ENCODE measurements around the gene ZNF780B.
"Not testable (repeated sequence)": the region's sequence is repeated elsewhere in the genome, so short reads cannot be mapped to it uniquely, and the experiment has no call there.

Gene ZNF780B

GRCh38 chr19:40038047-40038446 lies 18.0 kb downstream of the ZNF780B start:
- not testable (repeated sequence) for DNase-seq (ENCODE audit: low read depth in 2 of 2, low spot score in 1 of 2)

DNA sequence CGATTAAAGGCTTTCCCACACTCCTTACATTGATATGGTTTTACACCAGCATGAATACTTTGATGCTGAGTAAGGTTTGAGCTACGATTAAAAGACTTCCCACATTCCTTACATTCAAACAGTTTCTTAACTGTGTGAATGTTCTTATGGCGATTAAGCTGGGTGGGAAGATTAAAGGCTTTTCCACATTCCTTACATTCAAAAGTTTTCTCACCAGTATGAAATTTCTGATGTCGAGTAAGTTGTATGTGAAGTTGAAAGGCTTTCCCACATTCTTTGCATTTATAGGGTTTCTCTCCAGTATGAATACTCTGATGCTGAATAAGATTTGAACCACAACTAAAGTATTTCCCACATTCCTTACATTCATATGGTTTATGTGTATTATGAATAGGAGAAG lies 20.0 kb downstream of the ZNF780B start:
- no peak for DNase-seq (ENCODE audit: low read depth in 2 of 2, low spot score in 1 of 2)

DNA sequence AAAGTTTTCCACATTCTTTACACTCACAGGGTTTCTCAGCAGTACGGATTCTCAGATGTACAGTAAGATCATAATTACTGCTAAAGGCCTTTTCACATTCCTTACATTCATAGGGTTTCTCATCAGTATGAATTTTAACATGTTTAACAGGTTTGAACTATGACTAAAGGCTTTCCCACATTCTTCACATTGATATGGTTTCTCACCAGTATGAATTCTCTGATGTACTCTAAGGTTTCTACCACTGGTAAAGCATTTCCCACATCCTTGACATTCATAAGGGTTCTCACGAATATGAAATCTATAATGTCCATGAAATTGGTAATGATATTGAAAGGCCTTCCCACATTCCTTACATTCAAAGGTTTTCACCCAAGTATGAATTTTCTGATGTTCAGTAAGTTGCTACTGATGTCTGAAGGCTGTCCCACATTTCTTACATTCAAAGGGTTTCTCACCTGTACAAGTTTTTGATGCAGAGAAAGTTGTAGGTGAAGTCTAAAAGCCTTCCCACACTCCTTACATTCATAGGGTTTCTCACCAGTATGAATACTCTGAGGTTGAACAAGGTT lies 22.0 kb downstream of the ZNF780B start:
- DNase-seq (ENCODE audit: low read depth in 2 of 2, low spot score in 1 of 2), result no peak

DNA sequence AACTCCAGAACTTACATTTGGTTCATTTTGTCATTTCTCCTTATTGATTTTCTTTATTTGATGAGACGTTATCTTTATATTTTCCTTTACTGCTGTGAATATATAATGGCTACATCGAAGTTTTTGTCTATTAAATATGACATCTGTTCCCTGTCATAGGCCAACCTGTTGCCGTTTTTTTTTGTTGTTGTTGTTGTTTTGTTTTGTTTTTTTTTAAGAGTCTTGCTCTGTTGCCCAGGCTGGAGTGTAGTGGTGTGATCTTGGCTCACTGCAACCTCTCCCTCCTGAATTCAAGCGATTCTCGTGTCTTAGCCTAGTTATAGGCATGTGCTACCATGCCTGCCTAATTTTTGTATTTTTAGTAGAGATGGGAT lies 29.4 kb downstream of the ZNF780B start:
- DNase-seq (ENCODE audit: low read depth in 2 of 2, low spot score in 1 of 2), result no peak

GRCh38 chr19:40025938-40026596 lies 30.0 kb downstream of the ZNF780B start:
- no peak for DNase-seq (ENCODE audit: low read depth in 2 of 2, low spot score in 1 of 2)

GRCh38 chr19:40023969-40024368 lies 32.1 kb downstream of the ZNF780B start:
- DNase-seq (ENCODE audit: low read depth in 2 of 2, low spot score in 1 of 2), result no peak

DNA sequence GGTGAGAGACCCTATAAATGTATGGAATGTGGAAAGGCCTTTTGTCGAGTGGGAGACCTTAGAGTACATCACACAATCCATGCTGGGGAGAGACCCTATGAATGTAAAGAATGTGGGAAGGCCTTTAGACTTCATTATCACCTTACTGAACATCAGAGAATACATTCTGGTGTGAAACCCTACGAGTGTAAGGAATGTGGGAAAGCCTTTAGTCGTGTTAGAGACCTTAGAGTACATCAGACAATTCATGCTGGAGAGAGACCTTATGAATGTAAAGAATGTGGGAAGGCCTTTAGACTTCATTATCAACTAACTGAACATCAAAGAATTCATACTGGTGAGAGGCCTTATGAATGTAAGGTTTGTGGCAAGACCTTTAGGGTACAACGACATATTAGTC lies 42.0 kb downstream of the ZNF780B start:
- DNase-seq (ENCODE audit: low read depth in 2 of 2, low spot score in 1 of 2), result no peak

GRCh38 chr19:40009674-40010073 lies 46.4 kb downstream of the ZNF780B start:
- no peak for DNase-seq (ENCODE audit: low read depth in 2 of 2, low spot score in 1 of 2)

GRCh38 chr19:40006273-40006691 lies 49.7 kb downstream of the ZNF780B start:
- no peak for DNase-seq (ENCODE audit: low read depth in 2 of 2, low spot score in 1 of 2)

DNA sequence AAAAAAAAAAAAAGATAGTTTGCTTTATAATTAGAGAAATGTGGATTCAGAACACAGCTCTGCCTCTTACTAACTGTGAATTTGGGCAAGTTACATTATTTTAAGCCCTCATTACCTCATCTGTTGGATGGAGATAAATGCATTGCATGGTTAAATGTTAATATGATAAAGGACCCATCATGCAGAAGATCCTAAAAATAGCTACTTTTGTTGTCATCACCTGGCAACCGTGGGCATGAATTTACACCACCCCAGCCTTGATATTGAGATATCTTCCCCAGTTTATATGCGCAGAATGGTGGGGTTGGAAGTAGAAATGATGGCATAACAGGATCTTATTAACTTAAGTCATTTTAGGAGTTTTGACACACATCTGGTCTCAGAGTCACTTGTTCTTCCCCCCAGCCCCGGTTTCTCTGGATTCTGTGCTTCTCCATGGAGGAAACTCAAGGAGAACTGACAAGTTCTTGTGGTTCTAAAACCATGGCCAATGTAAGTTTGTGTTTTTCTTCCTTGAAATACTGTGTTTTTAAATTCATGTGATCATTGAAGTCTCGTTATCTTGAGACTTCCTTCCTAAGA lies 50.2 kb downstream of the ZNF780B start:
- DNase-seq (ENCODE audit: low read depth in 2 of 2, low spot score in 1 of 2), result no peak

- no peak for DNase-seq (ENCODE audit: low read depth in 2 of 2, low spot score in 1 of 2)
Measured at GRCh38 chr19:39998501-39998900, 57.5 kb downstream of the ZNF780B start.

- DNase-seq (ENCODE audit: low read depth in 2 of 2, low spot score in 1 of 2), result no peak
Measured at GRCh38 chr19:39997638-39998216, 58.3 kb downstream of the ZNF780B start.

- DNase-seq (ENCODE audit: low read depth in 2 of 2, low spot score in 1 of 2), result peak; percentile 78 to 86
Measured at GRCh38 chr19:39996811-39997637, 59.0 kb downstream of the ZNF780B start, which contains the start of gene ZNF546. Gene ZNF546, plus strand, starts transcription at chr19:39997060. Its CDS starts 1,267 bp downstream, at chr19:39998327.

DNA sequence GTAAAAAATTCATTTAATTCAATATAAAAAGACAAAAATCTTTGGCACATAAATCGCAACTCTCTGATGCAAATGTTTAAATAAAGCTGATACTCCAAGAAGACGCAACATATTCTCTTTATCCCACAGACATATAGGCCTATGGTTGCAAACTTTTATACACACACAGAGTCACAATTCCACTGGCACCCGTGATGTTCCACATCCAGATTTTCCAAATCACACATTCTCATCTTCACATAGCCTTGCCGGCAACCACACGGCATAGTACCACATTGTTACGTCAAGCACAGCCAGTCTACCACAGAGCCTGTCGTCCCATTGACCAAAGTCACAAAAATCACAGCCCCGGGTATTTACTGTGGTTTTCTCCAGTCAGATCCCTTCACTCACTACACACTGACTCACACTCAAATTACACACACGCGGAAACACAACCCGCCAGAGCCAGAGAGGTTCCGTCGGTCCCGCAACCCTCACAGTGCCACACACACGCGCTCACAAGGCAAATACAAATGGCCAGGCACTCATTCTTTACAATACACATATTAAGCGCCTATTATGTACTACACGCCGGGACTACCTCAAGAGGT lies 59.7 kb downstream of the ZNF780B start:
- no peak for DNase-seq (ENCODE audit: low read depth in 2 of 2, low spot score in 1 of 2)

DNA sequence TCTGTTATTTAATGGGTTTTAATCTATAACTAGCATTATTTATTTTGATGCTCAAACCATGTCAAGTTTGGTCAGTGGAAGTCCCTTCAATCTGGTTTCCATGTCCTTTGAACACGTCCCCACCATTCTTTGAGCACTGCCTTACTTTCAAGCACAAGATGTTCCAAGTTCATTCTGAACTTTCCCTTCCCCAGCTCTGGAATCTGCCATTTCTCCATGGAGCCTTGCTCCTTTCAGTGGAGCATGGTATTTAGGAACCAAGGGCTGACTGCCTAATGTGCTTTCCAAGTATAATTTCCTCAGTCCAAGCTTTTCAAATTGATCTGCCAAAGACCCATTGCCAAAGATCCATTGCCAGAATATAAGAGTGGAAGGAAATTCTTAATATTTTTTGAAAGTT lies 60.2 kb downstream of the ZNF780B start:
- no peak for DNase-seq (ENCODE audit: low read depth in 2 of 2, low spot score in 1 of 2)

DNA sequence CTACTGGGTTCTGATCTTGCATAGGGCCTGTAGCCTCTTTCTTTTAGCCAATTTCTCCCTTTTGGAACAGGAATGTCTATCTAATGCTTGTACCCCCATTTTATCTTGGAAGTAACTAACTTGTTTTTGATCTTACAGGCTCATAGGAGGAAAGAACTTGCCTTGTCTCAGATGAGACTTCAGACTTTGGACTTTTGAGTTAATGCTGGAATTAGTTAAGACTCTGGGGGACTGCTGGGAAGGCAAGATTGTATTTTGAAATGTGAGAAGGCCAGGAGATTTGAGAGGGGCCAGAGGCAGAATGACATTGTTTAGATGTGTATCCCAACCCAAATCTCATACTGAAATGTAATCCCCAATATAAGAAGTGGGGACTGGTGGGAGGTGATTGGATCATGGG lies 61.7 kb downstream of the ZNF780B start:
- no peak for DNase-seq (ENCODE audit: low read depth in 2 of 2, low spot score in 1 of 2)

DNA sequence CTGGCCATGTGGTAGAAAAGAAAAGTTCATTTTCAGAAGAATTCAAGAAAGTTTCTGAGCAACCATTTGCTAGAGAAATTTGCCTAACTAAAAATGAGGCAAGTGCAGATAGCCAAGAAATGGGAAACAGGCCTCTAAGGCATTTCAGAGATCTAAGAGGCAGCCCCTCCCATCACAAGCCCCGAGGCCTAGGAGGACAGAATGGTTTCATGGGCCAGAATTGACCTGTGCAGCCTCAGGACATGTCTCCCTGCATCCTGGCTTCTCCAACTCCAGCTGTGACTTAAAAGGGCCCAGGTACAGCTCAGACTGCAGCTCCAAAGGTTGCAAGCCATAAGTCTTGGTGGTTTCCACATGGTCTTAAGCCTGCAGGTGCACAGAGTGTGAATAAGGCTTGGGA lies 62.4 kb downstream of the ZNF780B start:
- DNase-seq (ENCODE audit: low read depth in 2 of 2, low spot score in 1 of 2), result no peak

DNA sequence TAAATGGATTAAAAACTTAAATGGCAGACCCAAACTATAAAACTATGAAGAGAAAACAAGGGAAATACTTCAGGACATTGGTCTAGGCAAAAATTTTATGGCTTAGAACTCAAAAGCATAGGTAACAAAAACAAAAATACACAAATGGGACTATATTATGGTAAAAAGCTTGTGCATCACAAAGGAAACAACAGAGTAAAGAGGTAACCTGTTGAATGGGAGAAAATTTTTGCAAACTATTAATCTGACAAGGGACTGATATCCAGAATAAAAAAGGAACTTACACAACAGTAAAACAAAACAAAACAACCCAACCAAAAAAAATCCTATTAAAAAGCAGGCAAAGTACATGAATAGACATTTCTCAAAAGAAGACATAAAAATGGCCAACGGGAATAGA lies 68.4 kb downstream of the ZNF780B start:
- no peak for DNase-seq (ENCODE audit: low read depth in 2 of 2, low spot score in 1 of 2)

- no peak for DNase-seq (ENCODE audit: low read depth in 2 of 2, low spot score in 1 of 2)
Measured at GRCh38 chr19:39987167-39987566, 68.9 kb downstream of the ZNF780B start.

DNA sequence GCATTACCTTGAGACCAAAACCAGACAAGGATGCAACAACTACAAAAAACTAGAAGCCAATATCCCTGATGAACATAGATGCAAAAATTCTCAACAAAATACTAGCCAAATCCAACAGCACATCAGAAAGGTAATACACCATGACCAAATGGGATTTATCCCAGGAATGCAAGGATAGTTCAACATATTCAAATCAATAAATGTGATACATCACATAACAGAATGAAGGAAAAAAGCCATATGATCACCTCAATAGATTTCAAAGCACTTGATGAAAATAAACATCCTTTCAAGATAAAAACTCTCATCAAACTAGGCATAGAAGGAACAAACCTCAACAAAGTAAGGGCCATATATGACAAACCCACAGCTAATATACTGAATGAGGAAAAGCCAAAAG lies 69.4 kb downstream of the ZNF780B start:
- DNase-seq (ENCODE audit: low read depth in 2 of 2, low spot score in 1 of 2), result no peak

- DNase-seq (ENCODE audit: low read depth in 2 of 2, low spot score in 1 of 2), result no peak
Measured at GRCh38 chr19:39983695-39984300, 72.2 kb downstream of the ZNF780B start.

Data from stimulated activated CD8-positive, alpha-beta memory T cell treated with anti-CD3 and anti-CD28 coated beads, Interleukin-4, amount 100 ng/mL, for 1 hour (primary cell).